ENCODE measurements around the gene CREB5.

- TF ChIP-seq CTCF (conservative IDR thresholded peaks at IDR 0.05; ENCODE audit: low read depth in 2 of 2), result no peak
- no peak for TF ChIP-seq EZH2phosphoT487 (IDR thresholded peaks at IDR 0.05; ENCODE audit: unreplicated experiment)
- no peak for TF ChIP-seq EZH2 (IDR thresholded peaks at IDR 0.05; ENCODE audit: low read depth, unreplicated experiment)
- TF ChIP-seq POLR2AphosphoS5 (IDR thresholded peaks at IDR 0.05; ENCODE audit: low read depth), result no peak
- TF ChIP-seq NANOG (IDR thresholded peaks at IDR 0.05; ENCODE audit: borderline replicate concordance), result no peak
- TF ChIP-seq REST (IDR thresholded peaks at IDR 0.05; ENCODE audit: unreplicated experiment), result no peak
- TF ChIP-seq CREB1 (CRISPR knock-in tag; IDR thresholded peaks at IDR 0.05; ENCODE audit: low read depth), result no peak
- no peak for TF ChIP-seq ZNF114 (CRISPR knock-in tag; IDR thresholded peaks at IDR 0.05)
- TF ChIP-seq ETS1 (IDR thresholded peaks at IDR 0.05), result no peak
- no peak for TF ChIP-seq JUNB (IDR thresholded peaks at IDR 0.05; ENCODE audit: unreplicated experiment)
- TF ChIP-seq ZNF331 (CRISPR knock-in tag; IDR thresholded peaks at IDR 0.05; ENCODE audit: low read depth), result no peak
- TF ChIP-seq ZNF462 (CRISPR knock-in tag; IDR thresholded peaks at IDR 0.05), result no peak
- TF ChIP-seq STAT1 (IDR thresholded peaks at IDR 0.05; ENCODE audit: unreplicated experiment), result no peak
Measured at GRCh38 chr7:28656529-28656928, 244.2 kb downstream of the CREB5 start.
